GM18517 (cell line): ENCODE data around the gene MED13L.

Experiments
- ATAC-seq: cut with Tn5 transposase; IDR thresholded peaks from one replicate; pipeline ENCODE4 v1.9.1; 2021; ENCODE audit warnings: mild to moderate bottlenecking, moderate library complexity; ENCODE audit not compliant: unreplicated experiment

Gene MED13L

GRCh38 chr12:115956236-115956635, 321.3 kb downstream of the MED13L start:
- ATAC-seq: no peak

DNA sequence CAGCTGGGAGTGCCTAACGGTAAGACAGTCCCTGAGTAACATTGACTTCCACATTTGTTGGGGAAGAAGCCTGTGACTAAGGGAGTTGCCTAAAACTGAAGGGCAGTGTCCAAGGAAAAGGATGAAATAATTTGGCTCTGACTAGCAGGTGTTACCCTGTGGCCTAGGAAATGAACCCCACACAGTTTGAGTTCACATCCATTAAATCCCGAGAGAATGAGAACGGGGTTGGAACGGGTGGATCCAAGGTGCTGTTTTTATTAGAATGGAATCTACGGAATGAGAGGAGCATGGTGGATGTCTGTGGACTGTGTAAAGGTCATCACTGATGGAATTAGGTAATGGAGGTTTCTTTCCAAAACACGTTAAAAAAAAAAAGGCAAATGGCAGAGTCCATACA, 324.0 kb downstream of the MED13L start:
- no peak for ATAC-seq

DNA sequence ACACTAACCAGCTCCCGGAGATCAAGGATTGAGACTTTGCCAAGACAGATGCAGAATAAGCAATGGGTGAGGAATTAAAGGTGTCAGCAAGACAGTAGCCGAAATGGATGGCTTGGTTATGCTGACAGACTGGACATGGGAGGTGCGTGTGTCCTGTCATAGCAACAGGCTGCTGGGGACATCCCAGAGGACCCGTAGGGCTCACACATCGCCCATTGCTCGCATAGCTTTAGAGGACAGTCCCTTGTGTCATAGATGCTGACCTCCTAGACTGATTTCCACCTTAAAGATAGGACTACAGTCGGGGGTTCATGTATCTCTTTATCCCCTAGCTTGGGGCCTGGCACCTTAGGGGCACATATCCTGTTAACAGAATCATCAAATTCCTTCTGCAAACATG, 324.5 kb downstream of the MED13L start:
- no peak for ATAC-seq

GRCh38 chr12:115950959-115951358, 326.5 kb downstream of the MED13L start:
- no peak for ATAC-seq

GRCh38 chr12:115949675-115950074, 327.8 kb downstream of the MED13L start:
- ATAC-seq: no peak

GRCh38 chr12:115947696-115948062, 329.8 kb downstream of the MED13L start:
- no peak for ATAC-seq

DNA sequence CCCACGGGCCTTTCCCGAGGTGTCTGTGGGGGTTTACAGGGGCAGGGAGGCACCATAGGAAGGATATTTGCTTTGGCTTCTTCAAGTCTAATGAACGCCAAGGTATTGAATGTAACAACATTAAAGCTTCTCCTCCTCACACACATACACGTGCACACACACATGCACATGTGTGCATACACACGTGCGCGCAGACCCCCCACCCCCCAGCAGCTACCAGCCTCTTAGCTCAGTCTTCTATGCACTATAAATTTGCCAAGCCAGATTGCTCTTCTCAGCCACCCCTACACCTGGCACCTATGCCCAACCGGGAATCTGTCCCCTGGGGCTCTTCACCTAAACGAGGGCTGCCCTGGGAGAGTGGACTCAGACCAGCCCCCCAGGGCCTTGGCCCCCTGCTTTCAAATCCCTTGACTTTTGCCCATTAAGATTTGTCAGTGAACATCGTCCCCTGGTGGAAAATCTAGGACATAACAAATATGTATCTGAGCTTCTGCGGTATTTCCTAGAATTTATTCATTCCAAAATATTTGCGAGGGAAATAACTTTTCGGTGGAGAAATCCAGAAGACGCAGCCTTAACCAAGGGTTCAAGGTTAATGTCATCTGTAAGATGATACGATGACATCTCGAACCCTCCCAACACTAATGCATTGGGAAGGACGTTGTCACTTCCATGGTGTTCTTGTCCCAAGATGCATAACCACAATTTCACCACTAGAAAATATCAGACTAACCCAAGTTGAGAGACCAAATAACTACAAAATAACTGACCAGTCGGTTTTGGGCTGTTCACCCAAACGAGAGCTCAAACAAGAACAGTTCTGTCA, 330.4 kb downstream of the MED13L start:
- no peak for ATAC-seq

DNA sequence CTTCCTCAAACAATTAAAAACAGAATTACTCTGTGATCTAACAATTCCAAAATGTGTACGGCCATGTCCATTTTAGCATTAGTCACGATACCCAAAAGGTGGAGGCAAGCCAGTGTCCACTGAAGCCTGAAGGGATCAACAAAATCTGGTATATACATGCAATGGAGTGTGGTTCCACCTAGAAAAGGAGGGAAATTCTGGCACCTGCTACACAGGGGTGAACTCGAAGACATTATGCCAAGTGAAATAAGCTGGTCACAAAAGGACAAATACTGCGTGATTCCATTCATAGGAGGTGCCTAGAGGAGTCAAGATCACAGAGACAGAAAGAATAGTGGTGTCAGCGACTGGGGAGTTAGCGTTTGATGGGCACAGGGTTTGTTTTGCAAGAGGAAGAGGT, 331.4 kb downstream of the MED13L start:
- ATAC-seq: no peak

GRCh38 chr12:115945491-115945885, 332.0 kb downstream of the MED13L start:
- no peak for ATAC-seq

GRCh38 chr12:115944837-115945490, 332.5 kb downstream of the MED13L start:
- no peak for ATAC-seq

GRCh38 chr12:115944392-115944742, 333.1 kb downstream of the MED13L start:
- ATAC-seq: no peak

GRCh38 chr12:115943630-115944391, 333.7 kb downstream of the MED13L start:
- no peak for ATAC-seq

DNA sequence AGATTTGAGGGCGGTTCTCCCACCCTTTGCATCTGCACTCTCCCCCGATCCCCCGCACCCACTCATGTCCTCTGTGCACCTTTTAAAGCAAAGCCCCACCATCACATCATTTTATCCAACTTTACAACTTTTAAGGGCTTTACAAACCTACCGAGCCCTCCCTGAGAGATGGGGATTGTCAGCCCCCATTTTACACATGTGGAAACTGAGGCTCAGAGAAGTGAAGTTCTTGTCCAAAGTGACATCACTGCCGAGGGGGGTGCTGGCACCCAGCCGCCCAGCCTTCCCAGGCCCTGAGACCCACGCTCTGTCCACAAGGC, 334.2 kb downstream of the MED13L start:
- ATAC-seq: no peak

DNA sequence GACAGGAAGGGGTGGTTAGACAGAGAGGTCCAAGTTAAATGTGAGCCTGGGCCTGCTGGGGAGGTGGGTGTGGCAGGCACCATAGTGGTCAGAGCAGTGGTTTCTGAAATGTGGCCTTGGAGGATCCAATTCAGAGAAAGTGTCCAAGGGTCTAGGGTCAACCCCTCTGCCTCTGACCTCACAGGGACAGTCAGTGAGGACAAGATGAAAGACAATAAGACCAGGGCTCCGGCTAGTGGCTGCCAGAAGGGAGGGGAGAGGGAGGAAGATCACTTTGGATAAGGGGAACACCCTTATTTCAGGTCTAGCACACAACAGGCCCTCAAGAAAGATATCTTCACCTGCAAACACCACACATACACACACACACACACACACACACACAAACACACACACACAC, 335.1 kb downstream of the MED13L start:
- no peak for ATAC-seq

DNA sequence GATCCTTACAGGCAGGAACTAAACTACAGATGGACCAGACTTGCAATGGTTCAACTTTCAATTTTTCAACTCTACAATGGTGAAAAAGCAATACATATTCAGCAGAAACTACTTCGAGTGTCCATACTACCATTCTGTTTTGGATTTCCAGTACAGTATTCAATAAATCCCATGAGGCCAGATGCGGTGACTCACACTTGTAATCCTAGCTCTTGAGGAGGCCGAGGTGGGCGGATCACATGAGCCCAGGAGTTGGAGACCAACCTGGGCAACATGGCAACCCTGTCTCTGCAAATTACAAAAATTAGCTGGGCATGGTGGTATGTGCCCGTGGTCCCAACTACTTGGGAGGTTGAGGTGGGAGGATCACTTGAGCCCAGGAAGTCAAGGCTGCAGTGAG, 336.1 kb downstream of the MED13L start:
- ATAC-seq: no peak

DNA sequence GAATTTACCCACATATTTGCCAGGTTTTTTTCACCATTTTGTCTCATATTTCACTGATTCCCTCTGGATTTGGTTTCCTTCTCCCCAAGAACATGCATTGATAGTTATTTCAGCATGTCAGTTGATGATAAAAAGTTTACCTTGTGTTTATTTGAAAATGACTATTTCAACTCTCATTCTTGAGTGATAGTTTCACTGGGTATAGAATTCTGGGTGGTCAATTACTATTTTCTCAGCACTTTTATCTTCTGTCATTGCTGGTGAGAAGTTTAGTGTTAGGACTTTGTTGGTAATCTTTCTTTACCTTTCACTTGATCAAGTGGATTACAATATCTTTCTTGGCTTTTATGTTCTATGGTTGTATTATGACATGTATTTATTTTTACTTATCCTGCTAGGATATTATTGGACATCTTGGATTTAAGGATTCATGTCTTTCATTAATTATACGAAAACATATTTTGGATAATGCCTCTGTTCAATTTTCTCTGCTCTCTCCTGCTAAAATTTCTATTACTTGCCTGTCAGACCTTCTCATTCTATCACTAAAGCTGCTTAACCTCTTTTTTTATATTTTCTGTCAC, 338.6 kb downstream of the MED13L start:
- no peak for ATAC-seq

GRCh38 chr12:115936997-115937916, 340.2 kb downstream of the MED13L start:
- ATAC-seq: no peak

- ATAC-seq: no peak
Observed at GRCh38 chr12:115934877-115935276, 342.6 kb downstream of the MED13L start.

DNA sequence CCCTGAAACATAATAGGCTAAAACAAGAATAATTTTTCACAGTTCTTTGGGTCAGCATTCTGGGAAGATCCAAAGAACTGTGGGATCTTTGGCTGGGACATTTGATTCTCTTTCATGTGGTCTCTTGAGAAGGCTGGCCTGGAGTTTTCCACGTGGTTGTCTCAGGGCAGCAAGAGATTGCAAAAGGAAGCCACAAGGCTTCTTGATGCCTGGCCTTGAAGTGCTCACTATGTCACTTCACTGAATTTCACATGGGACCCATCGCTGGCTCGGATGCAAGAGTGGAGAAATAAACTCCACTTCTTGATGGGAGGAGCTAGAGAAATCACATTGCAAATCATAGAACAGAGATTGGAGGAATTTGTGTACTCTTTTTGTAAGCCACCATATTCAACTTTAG, 343.4 kb downstream of the MED13L start:
- no peak for ATAC-seq

DNA sequence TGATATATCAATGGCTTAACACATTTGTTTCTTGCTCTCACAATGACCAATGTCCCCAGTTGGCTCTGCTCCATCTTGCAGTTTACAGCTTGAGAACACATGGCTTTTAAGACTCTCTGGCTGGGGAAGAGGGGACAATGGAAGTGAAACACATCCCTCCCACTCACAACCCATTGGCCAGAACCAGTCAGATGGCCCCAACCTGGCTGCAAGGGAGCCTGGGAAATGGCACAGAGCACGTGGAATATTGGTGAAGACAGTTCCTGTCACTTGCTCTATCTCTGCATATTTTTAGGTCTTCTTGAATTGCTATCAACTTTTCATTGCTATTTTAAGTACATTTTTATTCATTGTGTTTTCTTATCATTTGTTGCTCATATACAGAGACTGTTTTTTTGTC, 345.4 kb downstream of the MED13L start:
- no peak for ATAC-seq

- no peak for ATAC-seq
Observed at GRCh38 chr12:115930336-115930735, 347.2 kb downstream of the MED13L start.
